Parathyroid adenoma (tissue), 2 donors: ENCODE results near the gene NFASC.

ENCODE experiments used
- H2AFZ ChIP-seq: fragments of 300-600 bp; sonication (generic); one replicate; pipeline ENCODE4 v1.7.0; 2017; ENCODE audit warnings: antibody characterized with exemption, mild to moderate bottlenecking
- H3K27ac ChIP-seq: fragments of 300-600 bp; sonication (generic); one replicate; pipeline ENCODE4 v1.7.0; 2017
- H3K27me3 ChIP-seq: fragments of 300-600 bp; sonication (generic); one replicate; pipeline ENCODE4 v1.7.0; 2017; ENCODE audit warnings: low read length; ENCODE audit not compliant: control insufficient read depth, insufficient read depth
- H3K36me3 ChIP-seq: fragments of 300-600 bp; sonication (generic); one replicate; pipeline ENCODE4 v1.7.0; 2017; ENCODE audit warnings: low read length; ENCODE audit not compliant: control insufficient read depth, insufficient read depth
- H3K4me1 ChIP-seq: fragments of 300-600 bp; sonication (generic); one replicate; pipeline ENCODE4 v1.7.0; 2017; ENCODE audit warnings: control low read depth
- H3K4me2 ChIP-seq: fragments of 300-600 bp; sonication (generic); one replicate; pipeline ENCODE4 v1.7.0; 2017; ENCODE audit warnings: low read length
- H3K4me3 ChIP-seq: fragments of 300-600 bp; sonication (generic); one replicate; pipeline ENCODE4 v1.7.0; 2017; ENCODE audit warnings: low read depth, low read length
- H3K79me2 ChIP-seq: fragments of 300-600 bp; sonication (generic); one replicate; pipeline ENCODE4 v1.7.0; 2017; ENCODE audit warnings: control low read depth
- H3K9ac ChIP-seq: fragments of 300-600 bp; sonication (generic); one replicate; pipeline ENCODE4 v1.7.0; 2017; ENCODE audit warnings: mild to moderate bottlenecking
- H3K9me3 ChIP-seq: fragments of 300-600 bp; sonication (generic); one replicate; pipeline ENCODE4 v1.7.0; 2017; ENCODE audit warnings: low read length; ENCODE audit not compliant: control insufficient read depth
- CTCF ChIP-seq: fragments of 300-600 bp; sonication (generic); IDR thresholded peaks from one replicate; pipeline ENCODE4 v1.7.0; 2017; ENCODE audit warnings: antibody characterized with exemption, mild to moderate bottlenecking
- donor health status: primary hyperparathyroidism.

The NFASC gene

DNA sequence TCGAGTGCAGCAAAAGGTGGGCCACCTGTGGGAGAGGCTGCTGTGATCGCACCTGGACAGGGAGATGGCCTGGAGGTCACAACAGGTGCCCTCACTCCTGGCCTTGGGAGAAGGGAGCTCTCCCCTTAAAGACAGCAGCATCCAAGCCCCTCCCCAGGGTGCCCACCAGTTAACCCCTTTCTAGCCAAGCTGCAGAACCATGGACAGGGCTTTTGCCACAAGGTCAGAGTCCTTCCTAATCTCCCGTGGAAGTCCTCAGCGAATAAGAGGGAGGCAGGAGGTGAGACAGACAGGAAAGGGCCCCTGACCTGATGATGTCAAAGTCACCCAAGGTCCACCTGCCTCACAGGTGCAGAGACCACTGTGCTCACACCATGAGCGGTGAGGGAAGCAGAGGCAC, 174.1 kb downstream of the NFASC start:
- Histone ChIP-seq H3K36me3 (no peaks in the 10 kb centered on the region), H3K9ac (no peak overlapping the region), H3K4me1 (no peaks in the 10 kb centered on the region), H3K4me2 (no peak overlapping the region), H3K79me2 (no peaks in the 10 kb centered on the region), H3K9me3 (no peaks in the 10 kb centered on the region), H3K27ac (no peak overlapping the region), H3K27me3 (peaks cover 5% of the 10 kb centered on the region), H2AFZ (no peak overlapping the region), H3K4me3 (no peak overlapping the region)
- TF ChIP-seq CTCF, result no peak

DNA sequence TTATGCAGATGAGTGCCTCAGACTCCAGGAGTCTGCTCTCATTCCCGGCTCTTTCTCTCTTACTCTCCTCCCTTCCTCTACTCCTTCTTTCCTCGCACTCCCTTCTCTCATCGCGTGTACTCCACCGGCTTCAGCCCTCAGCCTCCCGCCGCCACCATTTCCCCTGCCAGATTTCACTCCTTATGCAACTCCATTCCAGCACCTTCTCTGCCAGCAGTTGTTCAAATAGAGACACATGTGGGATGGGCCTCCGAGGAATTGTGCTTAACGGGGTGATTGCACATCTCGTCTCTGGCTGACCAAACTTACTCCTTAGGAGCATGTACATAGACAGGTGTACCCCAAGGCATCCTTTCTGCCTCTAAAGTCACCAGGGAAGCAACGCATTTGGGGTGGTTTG, 174.5 kb downstream of the NFASC start:
- Histone ChIP-seq H3K9ac (no peak overlapping the region), H3K27ac (no peak overlapping the region), H2AFZ (no peak overlapping the region), H3K79me2 (no peaks in the 10 kb centered on the region), H3K4me2 (no peak overlapping the region), H3K27me3 (peaks cover 5% of the 10 kb centered on the region), H3K4me3 (no peak overlapping the region), H3K9me3 (no peaks in the 10 kb centered on the region), H3K36me3 (no peaks in the 10 kb centered on the region), H3K4me1 (no peaks in the 10 kb centered on the region)
- TF ChIP-seq CTCF, result no peak

GRCh38 chr1:205046870-205047269, 176.2 kb downstream of the NFASC start:
- Histone ChIP-seq H3K27me3 (peaks cover 5% of the 10 kb centered on the region), H3K79me2 (no peaks in the 10 kb centered on the region), H3K9ac (no peak overlapping the region), H3K36me3 (no peaks in the 10 kb centered on the region), H3K4me3 (no peak overlapping the region), H3K4me1 (no peaks in the 10 kb centered on the region), H3K9me3 (no peaks in the 10 kb centered on the region), H3K27ac (no peak overlapping the region), H2AFZ (no peak overlapping the region), H3K4me2 (no peak overlapping the region)
- no peak for TF ChIP-seq CTCF

DNA sequence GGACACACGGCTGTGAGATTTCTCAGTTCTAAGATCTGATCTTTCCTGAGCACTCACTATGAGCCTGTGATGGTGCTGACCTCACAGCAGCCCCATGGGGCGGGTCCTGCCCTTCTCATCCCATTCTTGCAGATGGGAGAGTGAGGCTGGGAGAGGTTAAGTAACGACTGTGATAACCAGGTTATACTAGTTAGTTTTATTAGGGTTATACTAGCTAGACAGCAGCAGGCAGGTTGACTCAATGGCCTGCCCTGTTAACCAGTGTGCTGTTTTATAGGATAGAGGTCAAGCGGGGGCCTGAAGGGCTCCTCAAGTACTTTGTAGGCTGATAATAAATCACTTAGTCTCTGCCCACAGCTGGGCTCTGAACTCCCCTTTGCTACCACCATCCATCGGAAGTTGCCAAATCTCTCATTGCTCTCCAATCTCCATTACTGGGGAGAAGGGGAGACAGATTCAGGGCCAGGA, 177.1 kb downstream of the NFASC start:
- Histone ChIP-seq H2AFZ (no peak overlapping the region), H3K27me3 (peaks cover 5% of the 10 kb centered on the region), H3K79me2 (no peaks in the 10 kb centered on the region), H3K9ac (no peak overlapping the region), H3K36me3 (no peaks in the 10 kb centered on the region), H3K27ac (no peak overlapping the region), H3K4me3 (no peak overlapping the region), H3K9me3 (no peaks in the 10 kb centered on the region), H3K4me1 (no peaks in the 10 kb centered on the region), H3K4me2 (no peak overlapping the region)
- no peak for TF ChIP-seq CTCF

DNA sequence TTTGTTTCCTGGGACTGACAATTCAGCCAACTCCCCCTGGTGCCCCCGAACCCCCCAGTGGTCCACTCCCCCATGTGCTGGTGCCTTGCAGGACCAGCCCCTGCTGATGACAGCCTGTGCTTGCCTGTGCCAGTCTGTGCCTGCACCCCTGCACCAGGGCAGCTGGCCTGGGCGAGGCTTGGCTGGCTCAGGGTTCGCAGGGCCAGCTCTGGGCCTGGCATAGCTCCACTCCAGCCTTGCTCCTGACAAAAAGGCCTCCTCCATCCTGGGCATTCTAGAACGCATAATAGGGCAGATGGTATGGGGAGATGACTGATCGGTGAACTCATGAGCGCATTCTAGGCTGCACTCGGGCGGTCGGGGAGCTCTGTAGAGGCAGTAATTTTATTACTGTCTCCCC, 177.7 kb downstream of the NFASC start:
- H3K79me2 ChIP-seq, result no peaks in the 10 kb centered on the region
- H3K4me1 ChIP-seq, result no peaks in the 10 kb centered on the region
- peaks cover 5% of the 10 kb centered on the region for H3K27me3 ChIP-seq
- no peak overlapping the region for H3K4me3 ChIP-seq
- H3K4me2 ChIP-seq, result no peak overlapping the region
- no peak overlapping the region for H3K9ac ChIP-seq
- H2AFZ ChIP-seq, result no peak overlapping the region
- H3K27ac ChIP-seq, result no peak overlapping the region
- TF ChIP-seq CTCF, result no peak
- H3K36me3 ChIP-seq, result no peaks in the 10 kb centered on the region
- no peaks in the 10 kb centered on the region for H3K9me3 ChIP-seq
